Bronchial epithelial cell (primary cell): ENCODE results near the gene ANKRD39. TPM values are rescaled to one million over a fixed set of nuclear protein-coding genes. Genes with fewer than 3 reads are reported as not detected.

Experiments used
- DNase-seq: peaks from one replicate; pipeline ENCODE4 v3.0.0-alpha.2; 2010; ENCODE audit warnings: low read depth
- FAIRE-seq: peaks from 2 replicates; lab custom pipeline; 2011; peaks lifted over from hg19 to GRCh38; lab: Jason Lieb, UNC
- H3K27me3 ChIP-seq: 2 replicates; pipeline ENCODE4 v1.5.1; 2011; ENCODE audit warnings: low read length; ENCODE audit not compliant: control insufficient read depth, insufficient read depth
- H3K36me3 ChIP-seq: 2 replicates; pipeline ENCODE4 v1.5.1; 2011; ENCODE audit warnings: low read length; ENCODE audit not compliant: control insufficient read depth, insufficient read depth
- H3K4me3 ChIP-seq: 2 replicates; pipeline ENCODE4 v1.5.1; 2011; ENCODE audit warnings: mild to moderate bottlenecking, low read depth, low read length, control low read depth
- total RNA-seq: library from RNA; depleted of rRNA; stranded (reverse); fragments of >200 nt; gene quantifications from 2 replicates; pipeline ENCODE4 v1.2.1, GENCODE V29; 2014
- TF ChIP-seq, protein P1 (sequence below): IDR thresholded peaks from 2 replicates; pipeline ENCODE4 v1.5.1; 2011; ENCODE audit warnings: mild to moderate bottlenecking, moderate library complexity, low read length, control low read depth, inconsistent platforms; ENCODE audit not compliant: insufficient read depth, severe bottlenecking

ANKRD39 gene
- total RNA-seq, 1 donor from 2014 or later, result 8.2 TPM

DNA sequence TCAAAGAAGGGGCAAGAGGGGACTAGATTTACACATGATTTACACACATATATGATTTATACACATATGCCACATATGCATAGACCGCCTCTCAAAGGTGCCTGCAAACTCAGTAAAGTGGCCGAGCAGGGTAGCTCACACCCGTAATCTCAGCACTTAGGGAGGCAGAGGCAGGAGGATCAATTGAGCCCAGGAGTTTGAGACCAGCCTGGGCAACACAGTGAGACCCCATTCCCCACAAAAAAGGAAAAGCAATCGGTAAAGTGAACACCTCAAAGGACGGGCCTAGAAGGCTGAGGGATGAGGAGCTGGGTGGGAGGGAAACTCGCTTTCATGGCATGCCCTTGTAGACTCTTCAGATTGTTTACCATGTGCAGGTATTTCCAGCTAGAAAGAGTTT lies 5.1 kb downstream of the ANKRD39 start:
- Histone ChIP-seq H3K27me3 (no peaks in the 10 kb centered on the region), H3K4me3 (no peak overlapping the region), H3K36me3 (peaks cover 13% of the 10 kb centered on the region)
- TF ChIP-seq, protein P1, sequence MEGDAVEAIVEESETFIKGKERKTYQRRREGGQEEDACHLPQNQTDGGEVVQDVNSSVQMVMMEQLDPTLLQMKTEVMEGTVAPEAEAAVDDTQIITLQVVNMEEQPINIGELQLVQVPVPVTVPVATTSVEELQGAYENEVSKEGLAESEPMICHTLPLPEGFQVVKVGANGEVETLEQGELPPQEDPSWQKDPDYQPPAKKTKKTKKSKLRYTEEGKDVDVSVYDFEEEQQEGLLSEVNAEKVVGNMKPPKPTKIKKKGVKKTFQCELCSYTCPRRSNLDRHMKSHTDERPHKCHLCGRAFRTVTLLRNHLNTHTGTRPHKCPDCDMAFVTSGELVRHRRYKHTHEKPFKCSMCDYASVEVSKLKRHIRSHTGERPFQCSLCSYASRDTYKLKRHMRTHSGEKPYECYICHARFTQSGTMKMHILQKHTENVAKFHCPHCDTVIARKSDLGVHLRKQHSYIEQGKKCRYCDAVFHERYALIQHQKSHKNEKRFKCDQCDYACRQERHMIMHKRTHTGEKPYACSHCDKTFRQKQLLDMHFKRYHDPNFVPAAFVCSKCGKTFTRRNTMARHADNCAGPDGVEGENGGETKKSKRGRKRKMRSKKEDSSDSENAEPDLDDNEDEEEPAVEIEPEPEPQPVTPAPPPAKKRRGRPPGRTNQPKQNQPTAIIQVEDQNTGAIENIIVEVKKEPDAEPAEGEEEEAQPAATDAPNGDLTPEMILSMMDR, result no peak
- DNase-seq, result no peak
- no peak for FAIRE-seq

- Histone ChIP-seq H3K27me3 (no peaks in the 10 kb centered on the region), H3K4me3 (no peak overlapping the region), H3K36me3 (peaks cover 12% of the 10 kb centered on the region)
- DNase-seq (no peak), FAIRE-seq (no peak)
- TF ChIP-seq, protein P1, result no peak
These were observed 9.6 kb downstream of the ANKRD39 start for GRCh38 chr2:96848264-96848663.

DNA sequence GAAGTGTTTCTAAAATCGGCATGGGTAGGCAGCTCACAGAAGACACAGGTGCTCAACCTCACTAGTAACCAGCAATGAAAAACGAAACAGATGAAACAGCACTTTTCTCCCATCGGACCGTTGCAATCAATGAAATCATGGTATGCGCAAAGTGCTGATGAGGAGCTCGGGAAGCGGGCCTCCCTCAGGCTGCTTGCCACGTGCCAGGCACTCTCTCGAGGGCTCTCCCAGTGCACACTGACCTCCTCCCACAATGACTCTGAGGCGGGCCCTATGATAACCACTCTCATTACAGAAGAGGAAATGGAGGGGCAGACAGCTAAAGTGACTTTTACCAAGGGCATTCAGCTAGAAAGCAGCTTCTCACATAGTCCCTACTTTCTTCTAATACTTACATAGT lies 10.2 kb downstream of the ANKRD39 start:
- FAIRE-seq, result no peak
- TF ChIP-seq, protein P1, result no peak
- peaks cover 10% of the 10 kb centered on the region for H3K36me3 ChIP-seq

GRCh38 chr2:96846825-96847224 lies 11.0 kb downstream of the ANKRD39 start:
- H3K27me3 ChIP-seq, result no peaks in the 10 kb centered on the region

More for the DNA sequence above, 10.2 kb downstream of the ANKRD39 start:
- Histone ChIP-seq H3K4me3 (no peak overlapping the region), H3K27me3 (no peaks in the 10 kb centered on the region)
- no peak for DNase-seq

DNA sequence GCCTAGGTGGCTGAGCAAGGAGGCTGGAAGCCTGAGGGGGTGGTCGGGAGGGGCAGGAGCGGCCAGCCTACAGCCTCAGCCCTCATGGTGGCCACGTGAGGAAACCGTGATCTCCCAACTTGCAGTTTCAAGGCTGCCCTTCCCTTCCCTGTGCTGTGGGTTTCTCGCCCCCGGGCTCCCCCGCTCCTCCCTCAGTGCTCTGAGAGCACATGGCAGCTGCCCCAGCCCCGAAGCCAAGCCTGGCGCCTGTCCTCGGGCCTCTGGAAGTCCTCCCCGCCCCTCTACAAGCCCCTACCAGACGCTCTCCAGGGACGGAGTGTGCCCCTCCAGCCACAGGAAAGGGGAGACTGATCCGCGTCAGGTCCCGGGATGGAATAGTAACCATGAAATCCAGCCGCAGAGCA lies 13.4 kb downstream of the ANKRD39 start:
- Histone ChIP-seq H3K4me3 (no peak overlapping the region), H3K36me3 (peaks cover 7% of the 10 kb centered on the region)
- no peak for FAIRE-seq

More at GRCh38 chr2:96846825-96847224, 11.0 kb downstream of the ANKRD39 start:
- DNase-seq (no peak), FAIRE-seq (no peak)
- TF ChIP-seq, protein P1, result no peak
- Histone ChIP-seq H3K36me3 (peaks cover 10% of the 10 kb centered on the region), H3K4me3 (no peak overlapping the region)

More for the DNA sequence above, 13.4 kb downstream of the ANKRD39 start:
- H3K27me3 ChIP-seq, result no peaks in the 10 kb centered on the region
- TF ChIP-seq, protein P1, result no peak
- DNase-seq, result no peak
